GM23338 (cell line): Measurements from ENCODE around the gene CLIC3.

Experiments
- CREB1 ChIP-seq: fragments of 250-450 bp; sonication (Bioruptor Pico); IDR thresholded peaks from 2 replicates; pipeline ENCODE4 v1.5.0; 2020; ENCODE audit warnings: low read depth, mild to moderate bottlenecking, moderate library complexity
- CTCF ChIP-seq, 2 experiments: fragments of 200-600 bp in 1 of 2; sonication (generic) in 1 of 2; conservative IDR thresholded peaks; 2 replicates each; pipeline versions ENCODE4 v1.5.1 to v1.6.1; 2016 to 2017; ENCODE audit warnings: antibody characterized with exemption in 2 of 2, low read depth in 2 of 2, mild to moderate bottlenecking in 2 of 2, moderate library complexity in 1 of 2
- EZH2 ChIP-seq: fragments of 200-600 bp; sonication (generic); IDR thresholded peaks from one replicate; pipeline ENCODE4 v1.8.0; 2017; ENCODE audit warnings: antibody characterized with exemption, mild to moderate bottlenecking, low read depth; ENCODE audit not compliant: unreplicated experiment
- EZH2phosphoT487 ChIP-seq: fragments of 200-600 bp; sonication (generic); IDR thresholded peaks from one replicate; pipeline ENCODE4 v1.8.1; 2018; ENCODE audit warnings: antibody characterized with exemption; ENCODE audit not compliant: unreplicated experiment
- NANOG ChIP-seq: IDR thresholded peaks from 2 replicates; pipeline ENCODE4 v1.6.1; 2016; ENCODE audit warnings: antibody characterized with exemption, borderline replicate concordance
- POLR2AphosphoS5 ChIP-seq: IDR thresholded peaks from 2 replicates; pipeline ENCODE4 v1.6.1; 2016; ENCODE audit warnings: antibody characterized with exemption, low read depth
- ZNF462 ChIP-seq: fragments of 250-450 bp; sonication (Bioruptor Pico); IDR thresholded peaks from 2 replicates; pipeline ENCODE4 v1.5.0; 2020; ENCODE audit warnings: mild to moderate bottlenecking, moderate library complexity
- TF ChIP-seq, protein P1 (sequence below): IDR thresholded peaks from one replicate; pipeline ENCODE4 v1.6.1; 2018; ENCODE audit warnings: antibody characterized with exemption; ENCODE audit not compliant: unreplicated experiment
- TF ChIP-seq, protein P2 (sequence below): IDR thresholded peaks from 2 replicates; pipeline ENCODE4 v1.6.1; 2016; ENCODE audit warnings: antibody characterized with exemption

DNA sequence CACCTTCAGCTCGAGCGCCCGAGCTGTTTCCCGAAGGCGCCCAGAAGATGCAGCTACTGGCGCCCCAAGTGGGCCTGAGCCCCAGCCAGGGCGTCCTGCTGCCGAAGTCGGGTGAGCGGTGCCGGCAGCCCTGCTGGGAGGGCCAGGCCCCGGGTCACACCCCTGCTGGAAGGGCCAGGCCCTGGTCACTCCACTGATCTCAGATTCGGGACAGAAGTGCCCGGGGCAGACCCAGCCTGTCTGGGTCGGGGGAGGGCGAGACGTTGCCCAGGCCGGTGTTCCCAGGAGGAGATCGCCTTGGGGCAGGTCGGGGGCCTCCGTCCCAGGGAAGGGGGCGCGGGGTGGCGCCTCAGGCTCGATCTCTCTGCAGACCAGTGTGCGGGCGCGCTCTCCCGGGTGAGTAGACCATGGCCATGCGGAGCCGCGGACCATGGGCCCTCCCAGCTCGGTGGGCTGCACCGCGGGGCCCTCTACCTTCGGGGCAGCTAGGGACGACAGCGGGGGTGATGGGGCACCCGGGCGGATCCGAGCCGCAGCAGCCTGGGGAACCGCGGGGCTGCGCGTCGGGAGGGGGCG is 11.3 kb downstream of the CLIC3 start:
- TF ChIP-seq POLR2AphosphoS5 (no peak), EZH2 (peak; percentile 39), CTCF (conservative IDR thresholded peaks at IDR 0.05; ENCODE audit: low read depth in 2 of 2) (no peak), EZH2phosphoT487 (no peak), ZNF462 (no peak), NANOG (no peak), CREB1 (CRISPR knock-in tag) (no peak)
- TF ChIP-seq, protein P1, sequence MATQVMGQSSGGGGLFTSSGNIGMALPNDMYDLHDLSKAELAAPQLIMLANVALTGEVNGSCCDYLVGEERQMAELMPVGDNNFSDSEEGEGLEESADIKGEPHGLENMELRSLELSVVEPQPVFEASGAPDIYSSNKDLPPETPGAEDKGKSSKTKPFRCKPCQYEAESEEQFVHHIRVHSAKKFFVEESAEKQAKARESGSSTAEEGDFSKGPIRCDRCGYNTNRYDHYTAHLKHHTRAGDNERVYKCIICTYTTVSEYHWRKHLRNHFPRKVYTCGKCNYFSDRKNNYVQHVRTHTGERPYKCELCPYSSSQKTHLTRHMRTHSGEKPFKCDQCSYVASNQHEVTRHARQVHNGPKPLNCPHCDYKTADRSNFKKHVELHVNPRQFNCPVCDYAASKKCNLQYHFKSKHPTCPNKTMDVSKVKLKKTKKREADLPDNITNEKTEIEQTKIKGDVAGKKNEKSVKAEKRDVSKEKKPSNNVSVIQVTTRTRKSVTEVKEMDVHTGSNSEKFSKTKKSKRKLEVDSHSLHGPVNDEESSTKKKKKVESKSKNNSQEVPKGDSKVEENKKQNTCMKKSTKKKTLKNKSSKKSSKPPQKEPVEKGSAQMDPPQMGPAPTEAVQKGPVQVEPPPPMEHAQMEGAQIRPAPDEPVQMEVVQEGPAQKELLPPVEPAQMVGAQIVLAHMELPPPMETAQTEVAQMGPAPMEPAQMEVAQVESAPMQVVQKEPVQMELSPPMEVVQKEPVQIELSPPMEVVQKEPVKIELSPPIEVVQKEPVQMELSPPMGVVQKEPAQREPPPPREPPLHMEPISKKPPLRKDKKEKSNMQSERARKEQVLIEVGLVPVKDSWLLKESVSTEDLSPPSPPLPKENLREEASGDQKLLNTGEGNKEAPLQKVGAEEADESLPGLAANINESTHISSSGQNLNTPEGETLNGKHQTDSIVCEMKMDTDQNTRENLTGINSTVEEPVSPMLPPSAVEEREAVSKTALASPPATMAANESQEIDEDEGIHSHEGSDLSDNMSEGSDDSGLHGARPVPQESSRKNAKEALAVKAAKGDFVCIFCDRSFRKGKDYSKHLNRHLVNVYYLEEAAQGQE, result no peak
- TF ChIP-seq, protein P2, sequence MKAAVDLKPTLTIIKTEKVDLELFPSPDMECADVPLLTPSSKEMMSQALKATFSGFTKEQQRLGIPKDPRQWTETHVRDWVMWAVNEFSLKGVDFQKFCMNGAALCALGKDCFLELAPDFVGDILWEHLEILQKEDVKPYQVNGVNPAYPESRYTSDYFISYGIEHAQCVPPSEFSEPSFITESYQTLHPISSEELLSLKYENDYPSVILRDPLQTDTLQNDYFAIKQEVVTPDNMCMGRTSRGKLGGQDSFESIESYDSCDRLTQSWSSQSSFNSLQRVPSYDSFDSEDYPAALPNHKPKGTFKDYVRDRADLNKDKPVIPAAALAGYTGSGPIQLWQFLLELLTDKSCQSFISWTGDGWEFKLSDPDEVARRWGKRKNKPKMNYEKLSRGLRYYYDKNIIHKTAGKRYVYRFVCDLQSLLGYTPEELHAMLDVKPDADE, result no peak
